ENCODE data around the gene GCGR. TPM values are rescaled to one million over a fixed set of nuclear protein-coding genes. Genes with fewer than 3 reads are reported as not detected.

The GCGR gene
- total and polyA plus RNA-seq, 2 of the 13 experiments (the other 11 are each of a cell fraction or from before 2014, with no cell fraction given) = 0.04 to 0.13 TPM

GRCh38 chr17:81860756-81861568 lies 57.0 kb downstream of the GCGR start (continued):
- no peak; the same call in 1 of the 2 replicates for TF ChIP-seq AHDC1 (CRISPR knock-in tag; IDR thresholded peaks at IDR 0.05; ENCODE audit: borderline replicate concordance)
- no peak for TF ChIP-seq ZNF432 (CRISPR knock-in tag; IDR thresholded peaks at IDR 0.05; ENCODE audit: borderline replicate concordance)
- peak; percentile 99 for TF ChIP-seq ZNF275 (CRISPR knock-in tag; IDR thresholded peaks at IDR 0.05; ENCODE audit: borderline replicate concordance)
- peak; percentile 98 for TF ChIP-seq KDM3A (CRISPR knock-in tag; IDR thresholded peaks at IDR 0.05; ENCODE audit: low read depth)
- no peak for TF ChIP-seq MAFG (CRISPR knock-in tag; IDR thresholded peaks at IDR 0.05)
- peak; percentile 93 for TF ChIP-seq ZNF883 (CRISPR knock-in tag; IDR thresholded peaks at IDR 0.05; ENCODE audit: not compliant biosample characterization)
- TF ChIP-seq ARNT (IDR thresholded peaks at IDR 0.05) = no peak
- TF ChIP-seq TCF12 (IDR thresholded peaks at IDR 0.05) = no peak
- peak; percentile 91 for TF ChIP-seq TCF12 (CRISPR knock-in tag; IDR thresholded peaks at IDR 0.05)
- peak; percentile 49; the same call in 1 of the 2 replicates for TF ChIP-seq ZBTB21 (CRISPR knock-in tag; IDR thresholded peaks at IDR 0.05)
- peak; percentile 55 for TF ChIP-seq ZBTB34 (CRISPR knock-in tag; IDR thresholded peaks at IDR 0.05)
- TF ChIP-seq ATF5 (CRISPR knock-in tag; IDR thresholded peaks at IDR 0.05; ENCODE audit: low read depth) = no peak; the same call in 1 of the 2 replicates
- peak; percentile 92 for TF ChIP-seq ZNF317 (CRISPR knock-in tag; IDR thresholded peaks at IDR 0.05)
- peak; percentile 71 for TF ChIP-seq YY1 (IDR thresholded peaks at IDR 0.05; ENCODE audit: insufficient read depth, insufficient replicate concordance, low read depth, low read length)
- peak; percentile 52 for TF ChIP-seq HNF4A (CRISPR knock-in tag; IDR thresholded peaks at IDR 0.05)
- peak; percentile 97 for TF ChIP-seq MXI1 (IDR thresholded peaks at IDR 0.05; ENCODE audit: borderline replicate concordance, low read depth, low read length)
- TF ChIP-seq KDM4B (CRISPR knock-in tag; IDR thresholded peaks at IDR 0.05) = peak; percentile 72; the same call in 1 of the 2 replicates

Data from HepG2 (cell line).